GM23248 (cell line): ENCODE measurements around the gene TNNT1. TPM values are rescaled to one million over a fixed set of nuclear protein-coding genes. Genes with fewer than 3 reads are reported as not detected.

ENCODE experiments used
- DNase-seq: peaks from one replicate; pipeline ENCODE4 v3.0.0-alpha.2; 2015
- H2AFZ ChIP-seq: fragments of 200-600 bp; sonication (generic); 2 replicates; pipeline ENCODE4 v1.6.1; 2016; ENCODE audit warnings: antibody characterized with exemption
- H3F3A ChIP-seq: fragments of 200-600 bp; sonication (generic); 2 replicates; pipeline ENCODE4 v1.6.1; 2016; ENCODE audit warnings: mild to moderate bottlenecking, antibody characterized with exemption, mixed run types; ENCODE audit not compliant: insufficient read depth
- H3K27ac ChIP-seq: fragments of 200-600 bp; sonication (generic); 2 replicates; pipeline ENCODE4 v1.5.1; 2016; ENCODE audit warnings: mild to moderate bottlenecking
- H3K27me3 ChIP-seq: fragments of 200-600 bp; sonication (generic); replicated peaks from 2 replicates; pipeline ENCODE4 v1.6.1; 2016; ENCODE audit warnings: mild to moderate bottlenecking; ENCODE audit not compliant: insufficient read depth
- H3K36me3 ChIP-seq: fragments of 200-600 bp; sonication (generic); 2 replicates; pipeline ENCODE4 v1.6.1; 2016; ENCODE audit warnings: low read depth, mild to moderate bottlenecking
- H3K4me1 ChIP-seq: fragments of 200-600 bp; sonication (generic); 2 replicates; pipeline ENCODE4 v1.6.1; 2016; ENCODE audit warnings: mild to moderate bottlenecking; ENCODE audit not compliant: insufficient read depth
- H3K4me2 ChIP-seq: fragments of 200-600 bp; sonication (generic); one replicate; pipeline ENCODE4 v1.6.1; 2016; ENCODE audit warnings: mild to moderate bottlenecking; ENCODE audit not compliant: unreplicated experiment
- H3K4me3 ChIP-seq: fragments of 200-600 bp; sonication (generic); 2 replicates; pipeline ENCODE4 v1.5.1; 2016; ENCODE audit warnings: mild to moderate bottlenecking
- H3K79me2 ChIP-seq: fragments of 200-600 bp; sonication (generic); 2 replicates; pipeline ENCODE4 v1.6.1; 2016; ENCODE audit warnings: mild to moderate bottlenecking; ENCODE audit not compliant: insufficient read depth
- H3K9ac ChIP-seq: fragments of 200-600 bp; sonication (generic); 2 replicates; pipeline ENCODE4 v1.6.1; 2016; ENCODE audit warnings: mild to moderate bottlenecking
- H3K9me2 ChIP-seq: fragments of 200-600 bp; sonication (generic); 2 replicates; pipeline ENCODE4 v1.6.1; 2016; ENCODE audit warnings: mixed run types, mild to moderate bottlenecking, moderate library complexity; ENCODE audit not compliant: insufficient read depth
- H3K9me3 ChIP-seq: fragments of 200-600 bp; sonication (generic); one replicate; pipeline ENCODE4 v1.6.1; 2017; ENCODE audit warnings: low read depth
- H4K20me1 ChIP-seq: fragments of 200-600 bp; sonication (generic); 2 replicates; pipeline ENCODE4 v1.6.0; 2016; ENCODE audit not compliant: insufficient read depth
- EZH2 ChIP-seq: fragments of 200-600 bp; sonication (generic); IDR thresholded peaks from 2 replicates; pipeline ENCODE4 v1.6.1; 2018; ENCODE audit warnings: antibody characterized with exemption, mild to moderate bottlenecking; ENCODE audit not compliant: insufficient read depth, poor library complexity, severe bottlenecking
- EZH2phosphoT487 ChIP-seq: fragments of 200-600 bp; sonication (generic); IDR thresholded peaks from 2 replicates; pipeline ENCODE4 v1.6.1; 2018; ENCODE audit warnings: antibody characterized with exemption, moderate library complexity, mild to moderate bottlenecking, low read depth; ENCODE audit not compliant: insufficient read depth
- WGBS, 2 experiments: methylation state at CpG; one replicate each; pipeline ENCODE4 v1.1.6; 2015 to 2017; ENCODE audit warnings: low lambda C conversion rate in 2 of 2, low coverage in 1 of 2; ENCODE audit errors: missing lambda C conversion rate in 2 of 2; 5-methylcytosine and 5-hydroxymethylcytosine counted together
- in situ Hi-C: fragments of 300-500 bp; cut with MboI; formaldehyde crosslinking; loops from 2 replicates; pipeline ENCODE4 v1.15.0; 2020
- polyA plus RNA-seq: library from polyadenylated mRNA; unstranded; fragments of >200 nt; fragmentation: Nextera tagmentation; extraction: Ambion mirVana; gene quantifications from 2 replicates; pipeline ENCODE4 v1.2.1, GENCODE V29; 2016
- total RNA-seq: library from RNA; depleted of rRNA; stranded (reverse); fragments of >200 nt; shearing (Covaris generic); gene quantifications from 2 replicates; pipeline ENCODE4 v1.2.3, GENCODE V29; 2014

Gene TNNT1
- total and polyA plus RNA-seq, 2 experiments from 2014 or later: 0.76 to 1.8 TPM

DNA sequence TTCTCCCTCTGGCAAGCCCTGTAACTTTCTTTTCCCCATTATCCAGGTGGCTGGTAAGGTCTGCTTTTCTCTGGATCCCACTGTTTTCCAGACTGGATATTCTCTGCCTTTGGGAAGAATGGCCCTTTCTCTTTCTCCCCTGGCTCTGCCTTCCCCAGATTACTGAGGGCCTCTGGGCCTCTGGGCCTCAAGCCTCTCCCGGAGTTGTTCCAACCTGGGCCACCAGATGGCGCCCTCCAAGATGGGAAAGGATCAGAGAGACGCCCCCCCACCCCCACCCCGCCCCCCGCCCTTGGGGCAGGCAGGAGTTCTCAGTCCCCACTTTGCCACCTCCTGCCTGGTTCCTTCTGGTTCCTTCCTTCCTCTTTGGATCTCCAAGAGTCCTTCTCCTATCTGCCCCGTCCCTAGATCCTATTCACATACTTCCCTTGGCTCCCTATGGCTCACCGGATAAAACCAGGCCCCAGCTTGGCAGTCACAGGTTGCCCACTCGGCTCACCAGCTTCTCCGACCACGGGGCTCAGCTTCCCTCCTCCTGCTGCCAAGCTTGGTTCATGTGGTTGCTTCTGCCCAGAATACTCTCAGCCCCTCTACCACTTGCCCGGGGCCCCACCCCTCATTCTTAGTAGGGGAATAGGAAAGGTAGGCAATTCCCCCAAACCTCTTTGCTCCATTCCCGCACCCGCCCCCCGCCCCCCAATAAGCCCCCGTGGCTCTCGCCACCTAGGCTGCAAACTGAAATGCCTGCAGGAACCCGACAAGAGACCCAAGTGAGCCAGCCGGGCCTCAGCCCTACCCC, 60.3 kb downstream of the TNNT1 start:
- no peaks in the 10 kb centered on the region for H3K79me2 ChIP-seq
- in situ Hi-C loops: no loop called here
- peak; percentile 63 for DNase-seq
- H3K4me3 ChIP-seq: no peak overlapping the region
- H3K9me2 ChIP-seq: no peaks in the 10 kb centered on the region
- TF ChIP-seq EZH2: no peak
- TF ChIP-seq EZH2phosphoT487: no peak
- H3K27ac ChIP-seq: no peak overlapping the region
- peaks cover 6% of the 10 kb centered on the region; the same call in 1 of the 2 replicates for H3K4me1 ChIP-seq
- 0 out of 2 replicates have a peak, but pooled peaks cover 7% of the 10 kb centered on the region for H3F3A ChIP-seq
- peaks cover 28% of the 10 kb centered on the region for H3K27me3 ChIP-seq
- no peak overlapping the region for H2AFZ ChIP-seq
- no peaks in the 10 kb centered on the region for H4K20me1 ChIP-seq
- peaks cover 8% of the 10 kb centered on the region; the same call in 1 of the 2 replicates for H3K36me3 ChIP-seq
- no peaks in the 10 kb centered on the region for H3K9me3 ChIP-seq
- no peak overlapping the region for H3K9ac ChIP-seq
- H3K4me2 ChIP-seq: no peak overlapping the region
- 46 to 62% methylated on average over 11 to 17 of the region's 18 CpGs for WGBS, 2 experiments

DNA sequence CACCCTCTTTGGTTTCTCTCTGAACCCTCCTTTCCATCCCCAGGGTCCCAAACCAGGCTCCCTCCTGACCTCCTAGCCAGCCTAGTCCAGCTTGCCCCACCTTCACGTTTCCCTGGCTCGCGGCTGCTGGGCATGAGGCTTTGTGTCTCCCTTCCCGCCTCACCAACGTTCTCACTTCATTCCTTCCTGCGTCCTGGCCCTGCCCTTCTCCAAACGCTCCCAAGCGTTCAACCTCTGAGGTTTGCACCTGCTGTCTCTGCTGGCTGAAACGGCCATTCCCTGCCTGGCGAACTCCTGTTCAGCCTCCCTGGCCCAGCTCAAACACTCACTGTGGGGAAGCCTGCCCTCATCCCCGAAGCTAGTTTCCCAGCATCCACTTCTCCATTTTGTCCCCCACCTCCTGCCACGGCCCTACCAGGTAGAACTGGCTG, 61.0 kb downstream of the TNNT1 start:
- no peaks in the 10 kb centered on the region for H4K20me1 ChIP-seq
- H3K9me3 ChIP-seq: no peaks in the 10 kb centered on the region
- in situ Hi-C loops: no loop called here
- 52 to 54% methylated on average over 12 of the region's 12 CpGs for WGBS, 2 experiments
- peaks cover 8% of the 10 kb centered on the region; the same call in 1 of the 2 replicates for H3K36me3 ChIP-seq
- peaks cover 35% of the 10 kb centered on the region for H3K27me3 ChIP-seq
- no peak overlapping the region; the same call in 1 of the 2 replicates for H3K4me3 ChIP-seq
- DNase-seq: no peak
- H3K9ac ChIP-seq: no peak overlapping the region
- H3K4me2 ChIP-seq: no peak overlapping the region
- no peaks in the 10 kb centered on the region for H3K79me2 ChIP-seq
- no peaks in the 10 kb centered on the region for H3K9me2 ChIP-seq
- no peak overlapping the region for H2AFZ ChIP-seq
- no peak overlapping the region for H3K27ac ChIP-seq
- peaks cover 6% of the 10 kb centered on the region; the same call in 1 of the 2 replicates for H3K4me1 ChIP-seq
- H3F3A ChIP-seq: 0 out of 2 replicates have a peak, but pooled peaks cover 7% of the 10 kb centered on the region
- TF ChIP-seq EZH2: no peak

DNA sequence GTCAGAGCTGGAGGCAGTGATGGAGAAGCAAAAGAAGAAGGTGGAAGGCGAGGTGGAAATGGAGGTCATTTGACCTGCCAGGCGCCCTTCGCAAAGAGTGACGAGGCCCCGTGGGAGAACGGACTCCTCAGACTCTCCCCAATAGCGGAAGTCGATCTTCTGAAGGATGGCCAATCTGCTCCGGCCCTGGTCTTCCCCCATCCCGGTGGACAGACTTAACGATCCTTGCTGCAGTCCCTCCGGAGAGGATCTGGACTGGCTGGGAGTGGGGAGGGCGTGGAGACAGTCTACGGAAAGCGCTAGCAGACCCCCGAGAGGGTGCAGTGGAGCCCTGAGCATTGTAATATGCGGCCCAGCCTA, 61.5 kb downstream of the TNNT1 start:
- peak overlapping the region; percentile 46; the same call in 1 of the 2 replicates for H2AFZ ChIP-seq

DNA sequence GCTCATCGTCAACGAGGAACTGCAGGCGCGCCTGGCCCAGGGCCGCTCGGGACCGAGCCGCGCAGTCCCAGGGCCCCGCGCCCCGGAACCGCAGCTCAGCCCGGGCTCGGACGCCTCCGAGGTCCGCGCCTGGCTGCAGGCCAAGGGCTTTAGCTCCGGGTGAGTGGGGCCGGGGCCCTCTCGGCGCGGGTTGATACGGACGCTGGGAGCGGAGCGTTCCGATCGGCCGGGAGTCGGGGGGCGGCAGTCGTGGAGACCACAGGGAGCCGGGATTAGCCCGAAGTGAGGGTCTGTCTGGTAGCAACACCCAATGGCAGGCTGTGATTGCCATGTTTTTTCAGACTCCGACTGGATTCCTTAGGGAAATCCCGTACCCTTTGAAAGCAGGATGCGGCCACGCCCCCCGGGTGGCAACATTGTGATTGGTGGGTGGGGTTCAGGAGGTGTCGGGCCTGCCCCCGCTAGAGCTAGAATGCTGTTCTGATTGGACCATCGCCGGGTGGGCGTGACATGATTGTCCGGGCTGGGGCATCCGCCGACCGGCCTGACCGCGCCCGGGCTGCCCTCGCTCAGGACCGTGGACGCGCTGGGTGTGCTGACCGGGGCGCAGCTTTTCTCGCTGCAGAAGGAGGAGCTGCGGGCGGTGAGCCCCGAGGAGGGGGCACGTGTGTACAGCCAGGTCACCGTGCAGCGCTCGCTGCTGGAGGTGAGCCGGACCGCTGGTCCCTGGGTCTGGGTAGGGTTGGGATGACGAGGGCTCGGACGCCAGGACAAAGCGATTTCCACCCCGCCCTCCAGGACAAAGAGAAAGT, 62.1 kb downstream of the TNNT1 start:
- H3K9ac ChIP-seq: peak overlapping the region; percentile 40; the same call in 1 of the 2 replicates
- 1% methylated on average over 68 to 71 of the region's 74 CpGs for WGBS, 2 experiments
- DNase-seq: peak; percentile 97

More for the DNA sequence above, 61.5 kb downstream of the TNNT1 start:
- Histone ChIP-seq H3K36me3 (peaks cover 8% of the 10 kb centered on the region; the same call in 1 of the 2 replicates), H3K27me3 (peaks cover 40% of the 10 kb centered on the region), H3K27ac (no peak overlapping the region), H3K4me3 (peak overlapping the region; percentile 72), H3K79me2 (no peaks in the 10 kb centered on the region), H3K9ac (peak overlapping the region; percentile 36; the same call in 1 of the 2 replicates), H4K20me1 (no peaks in the 10 kb centered on the region), H3K9me2 (no peaks in the 10 kb centered on the region), H3K9me3 (no peaks in the 10 kb centered on the region), H3K4me2 (peak overlapping the region; percentile 89), H3F3A (0 out of 2 replicates have a peak, but pooled peaks cover 7% of the 10 kb centered on the region), H3K4me1 (peaks cover 6% of the 10 kb centered on the region; the same call in 1 of the 2 replicates)
- 10 to 14% methylated on average over 17 of the region's 17 CpGs for WGBS, 2 experiments
- no peak for TF ChIP-seq EZH2
- no peak for TF ChIP-seq EZH2phosphoT487
- DNase-seq: peak; percentile 56
- in situ Hi-C loops: no loop called here

More for the DNA sequence above, 62.1 kb downstream of the TNNT1 start:
- peaks cover 46% of the 10 kb centered on the region for H3K27me3 ChIP-seq
- H3K9me3 ChIP-seq: no peaks in the 10 kb centered on the region
- 0 out of 2 replicates have a peak, but pooled peaks cover 7% of the 10 kb centered on the region for H3F3A ChIP-seq
- peak overlapping the region; percentile 46 for H2AFZ ChIP-seq
- peaks cover 6% of the 10 kb centered on the region; the same call in 1 of the 2 replicates for H3K4me1 ChIP-seq
- TF ChIP-seq EZH2phosphoT487: 0 out of 2 replicates have a peak, but pooled peaks have one; percentile 29
- TF ChIP-seq EZH2: peak; percentile 24
- H3K4me2 ChIP-seq: peak overlapping the region; percentile 89
- H3K4me3 ChIP-seq: peak overlapping the region; percentile 72
- H3K36me3 ChIP-seq: peaks cover 8% of the 10 kb centered on the region; the same call in 1 of the 2 replicates
- no peak overlapping the region for H3K27ac ChIP-seq
- no peaks in the 10 kb centered on the region for H4K20me1 ChIP-seq
- in situ Hi-C loops: no loop called here
- no peaks in the 10 kb centered on the region for H3K79me2 ChIP-seq
- H3K9me2 ChIP-seq: no peaks in the 10 kb centered on the region
